Measurements from ENCODE around the gene LEMD3. TPM values are rescaled to one million over a fixed set of nuclear protein-coding genes. Genes with fewer than 3 reads are reported as not detected.

LEMD3 gene
- total RNA-seq, 2 experiments from 2014 or later, result 19.5 to 23.2 TPM

DNA sequence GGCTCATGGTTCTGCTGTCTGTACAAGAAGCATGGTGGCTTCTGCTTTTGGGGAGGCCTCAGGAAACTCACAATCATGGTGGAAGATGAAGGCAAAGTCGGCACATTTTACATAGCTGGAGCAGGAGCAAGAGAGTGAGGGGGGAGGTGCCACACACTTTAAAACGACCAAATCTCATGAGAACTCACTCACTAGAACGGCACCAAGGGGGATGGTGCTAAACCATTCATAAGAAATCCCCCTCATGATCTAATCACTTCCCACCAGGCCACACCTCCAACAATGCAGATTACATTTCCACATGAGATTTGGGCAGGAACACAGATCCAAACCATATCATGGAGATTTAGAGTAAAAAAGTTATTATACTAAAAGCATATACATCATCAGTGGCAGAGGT, 13.6 kb upstream of the LEMD3 start:
- DNase-seq, result peak; percentile 31
- Mint-ChIP-seq H3K27ac (peak overlapping the region; percentile 85), H3K4me1 (ENCODE audit: low read depth) (peaks cover 17% of the 10 kb centered on the region), H3K9me3 (no peaks in the 10 kb centered on the region), H3K27me3 (peaks cover 10% of the 10 kb centered on the region), H3K36me3 (ENCODE audit: low read depth) (no peaks in the 10 kb centered on the region), H3K4me3 (peak overlapping the region; percentile 45)
- CTCF ChIA-PET, result interaction anchor here (0.9 to 4.1 kb wide), 3 partner anchors 13 to 78 kb away, joined by 3 to 15 read pairs (median 5); partner anchors contain the start of gene LEMD3
- ATAC-seq, result peak; percentile 58
- POLR2A ChIA-PET, result interaction anchor here (1.5 to 1.8 kb wide), 3 partner anchors 12 to 77 kb away, joined by 3 to 8 read pairs (median 4); partner anchors contain the start of gene LEMD3
- intact Hi-C loops (cut with micrococcal nuclease), result no loop called here
- TF ChIP-seq, protein P1, sequence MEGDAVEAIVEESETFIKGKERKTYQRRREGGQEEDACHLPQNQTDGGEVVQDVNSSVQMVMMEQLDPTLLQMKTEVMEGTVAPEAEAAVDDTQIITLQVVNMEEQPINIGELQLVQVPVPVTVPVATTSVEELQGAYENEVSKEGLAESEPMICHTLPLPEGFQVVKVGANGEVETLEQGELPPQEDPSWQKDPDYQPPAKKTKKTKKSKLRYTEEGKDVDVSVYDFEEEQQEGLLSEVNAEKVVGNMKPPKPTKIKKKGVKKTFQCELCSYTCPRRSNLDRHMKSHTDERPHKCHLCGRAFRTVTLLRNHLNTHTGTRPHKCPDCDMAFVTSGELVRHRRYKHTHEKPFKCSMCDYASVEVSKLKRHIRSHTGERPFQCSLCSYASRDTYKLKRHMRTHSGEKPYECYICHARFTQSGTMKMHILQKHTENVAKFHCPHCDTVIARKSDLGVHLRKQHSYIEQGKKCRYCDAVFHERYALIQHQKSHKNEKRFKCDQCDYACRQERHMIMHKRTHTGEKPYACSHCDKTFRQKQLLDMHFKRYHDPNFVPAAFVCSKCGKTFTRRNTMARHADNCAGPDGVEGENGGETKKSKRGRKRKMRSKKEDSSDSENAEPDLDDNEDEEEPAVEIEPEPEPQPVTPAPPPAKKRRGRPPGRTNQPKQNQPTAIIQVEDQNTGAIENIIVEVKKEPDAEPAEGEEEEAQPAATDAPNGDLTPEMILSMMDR (IDR thresholded peaks at IDR 0.05), result no peak

DNA sequence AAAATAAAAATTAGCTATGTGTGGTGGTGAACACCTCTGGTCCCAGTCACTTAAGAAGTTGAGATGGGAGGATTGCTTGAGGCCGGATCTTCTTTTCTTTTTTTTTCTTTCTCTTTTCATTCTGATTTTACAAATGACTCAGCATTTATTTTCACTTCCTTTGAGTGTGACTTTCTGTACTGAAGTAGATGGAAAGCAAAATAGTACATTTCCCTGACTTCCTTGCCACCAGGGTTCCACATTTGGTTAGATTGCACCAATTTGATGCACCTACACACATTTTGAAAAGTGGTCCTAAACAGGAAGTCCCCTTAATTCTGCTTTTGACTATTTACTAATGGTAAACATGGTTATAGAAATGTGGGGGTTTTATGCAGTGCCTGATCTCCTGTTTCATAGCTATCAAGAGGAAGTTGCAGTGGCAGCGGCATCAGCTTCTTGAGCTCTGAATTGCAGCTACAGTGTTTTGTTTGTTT, 13.0 kb upstream of the LEMD3 start:
- peak overlapping the region; percentile 85 for H3K27ac Mint-ChIP-seq
- H3K4me3 Mint-ChIP-seq, result peak overlapping the region; percentile 45
- H3K27me3 Mint-ChIP-seq, result peaks cover 11% of the 10 kb centered on the region
- peak; percentile 54 for DNase-seq
- CTCF ChIA-PET, result interaction anchor here (0.7 to 4.1 kb wide), 6 partner anchors 12 to 77 kb away, joined by 3 to 15 read pairs (median 4); partner anchors contain the start of gene LEMD3
- no peaks in the 10 kb centered on the region for H3K36me3 Mint-ChIP-seq (ENCODE audit: low read depth)
- ATAC-seq, result peak; percentile 82
- intact Hi-C loops (cut with micrococcal nuclease), result no loop called here
- no peaks in the 10 kb centered on the region for H3K9me3 Mint-ChIP-seq
- TF ChIP-seq, protein P1 (IDR thresholded peaks at IDR 0.05), result no peak
- peaks cover 17% of the 10 kb centered on the region for H3K4me1 Mint-ChIP-seq (ENCODE audit: low read depth)
- POLR2A ChIA-PET, result interaction anchor here (1.5 to 1.8 kb wide), 3 partner anchors 11 to 76 kb away, joined by 3 to 8 read pairs (median 4); partner anchors contain the start of gene LEMD3

DNA sequence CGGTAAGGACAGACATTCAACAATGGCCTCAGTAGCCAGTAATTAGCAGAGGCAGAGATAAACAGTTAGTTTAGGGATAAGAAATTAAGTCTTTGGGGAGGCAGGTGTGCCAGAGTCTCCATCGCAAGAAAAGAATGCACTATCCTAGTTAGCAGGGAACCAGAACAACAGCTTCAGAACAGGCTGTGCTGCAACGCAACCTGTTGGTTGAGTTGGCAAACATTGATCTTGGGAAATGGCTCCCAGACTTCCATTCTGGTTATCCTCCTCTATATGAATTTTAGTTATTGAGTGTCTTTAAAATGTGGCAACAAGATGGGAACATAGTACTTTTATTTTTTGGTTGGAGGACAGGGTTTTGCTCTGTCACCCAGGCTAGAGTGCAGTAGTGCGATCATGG, 12.3 kb upstream of the LEMD3 start:
- ATAC-seq (no peak), DNase-seq (no peak)
- intact Hi-C loops (cut with micrococcal nuclease), result no loop called here
- Mint-ChIP-seq H3K36me3 (ENCODE audit: low read depth) (no peaks in the 10 kb centered on the region), H3K27me3 (peaks cover 11% of the 10 kb centered on the region), H3K4me3 (peak overlapping the region; percentile 45), H3K4me1 (ENCODE audit: low read depth) (peaks cover 17% of the 10 kb centered on the region), H3K27ac (peak overlapping the region; percentile 85), H3K9me3 (no peaks in the 10 kb centered on the region)
- CTCF ChIA-PET, result interaction anchor here (1.4 to 4.1 kb wide), 4 partner anchors 12 to 77 kb away, joined by 4 to 15 read pairs (median 5); partner anchors contain the start of gene LEMD3
- POLR2A ChIA-PET, result interaction anchor here (1.5 to 1.8 kb wide), 3 partner anchors 10 to 76 kb away, joined by 3 to 8 read pairs (median 4); partner anchors contain the start of gene LEMD3
- TF ChIP-seq, protein P1 (IDR thresholded peaks at IDR 0.05), result no peak

DNA sequence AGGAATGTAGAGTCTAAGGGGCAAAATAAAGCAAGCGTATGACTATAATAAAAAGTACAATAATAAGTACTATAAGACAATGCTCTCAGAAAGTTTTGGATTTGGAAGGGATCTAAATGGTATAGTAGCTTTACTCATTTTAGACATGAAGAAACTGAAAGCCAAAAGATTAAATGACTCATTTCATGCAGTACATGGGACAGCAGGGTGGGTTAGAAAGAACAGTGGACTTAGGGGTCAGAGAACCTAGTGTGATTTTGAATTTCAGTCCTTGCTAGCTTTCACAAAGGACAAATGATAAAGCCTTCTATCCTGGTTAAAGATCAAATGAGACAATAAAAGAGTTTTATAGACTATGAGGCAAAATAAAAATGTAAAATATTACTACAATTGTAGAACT, 6.8 kb upstream of the LEMD3 start:
- DNase-seq, result no peak
- Mint-ChIP-seq H3K4me1 (ENCODE audit: low read depth) (peaks cover 3% of the 10 kb centered on the region), H3K27ac (no peak overlapping the region), H3K36me3 (ENCODE audit: low read depth) (no peaks in the 10 kb centered on the region), H3K4me3 (no peak overlapping the region), H3K27me3 (peaks cover 15% of the 10 kb centered on the region), H3K9me3 (no peaks in the 10 kb centered on the region)
- TF ChIP-seq, protein P1 (IDR thresholded peaks at IDR 0.05), result no peak
- CTCF ChIA-PET, result no interaction called here
- POLR2A ChIA-PET, result no interaction called here
- intact Hi-C loops (cut with micrococcal nuclease), result no loop called here
- ATAC-seq, result peak; percentile 55

DNA sequence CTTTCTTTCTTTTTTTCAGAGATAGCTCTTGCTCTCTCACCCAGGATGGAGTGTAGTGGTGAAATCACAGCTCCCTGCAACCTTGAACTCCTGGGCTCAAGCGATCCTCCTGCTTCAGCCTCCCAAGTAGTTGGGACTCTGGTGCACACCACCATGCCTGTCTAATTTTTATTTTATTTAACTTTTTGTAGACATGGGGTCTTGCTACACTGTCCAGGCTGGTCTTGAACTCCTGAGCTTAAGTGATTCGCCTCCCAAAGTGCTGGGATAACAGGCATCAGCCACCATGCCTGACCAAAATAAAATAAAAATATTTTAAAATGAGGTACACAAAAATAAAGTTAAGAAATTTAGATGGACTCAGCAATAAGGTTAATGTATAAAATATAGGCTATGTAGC, 5.1 kb upstream of the LEMD3 start:
- Mint-ChIP-seq H3K36me3 (ENCODE audit: low read depth) (no peaks in the 10 kb centered on the region), H3K27me3 (peaks cover 15% of the 10 kb centered on the region), H3K9me3 (no peaks in the 10 kb centered on the region), H3K27ac (no peak overlapping the region), H3K4me3 (no peak overlapping the region), H3K4me1 (ENCODE audit: low read depth) (peaks cover 8% of the 10 kb centered on the region)
- ATAC-seq, result no peak
- intact Hi-C loops (cut with micrococcal nuclease), result no loop called here
- no peak for DNase-seq
- POLR2A ChIA-PET, result no interaction called here
- TF ChIP-seq, protein P1 (IDR thresholded peaks at IDR 0.05), result no peak
- CTCF ChIA-PET, result no interaction called here

All from activated CD8-positive, alpha-beta T cell treated with anti-CD3 and anti-CD28 coated beads for 36 hours (primary cell).